IMR-90 (cell line): ENCODE measurements around the gene NADK2. TPM values are rescaled to one million over a fixed set of nuclear protein-coding genes. Genes with fewer than 3 reads are reported as not detected.

Experiments used
- ATAC-seq: fragments of 200-7000 bp; cut with Tn5 transposase; 2 replicates; pipeline ENCODE4 v1.9.1; 2020; ENCODE audit warnings: low read depth, mild to moderate bottlenecking, moderate library complexity
- BruUV-seq: library from RNA; stranded (reverse); fragments of 400-500 nt; replicated peaks from 2 replicates; lab custom pipeline; 2021; lab: Mats Ljungman, UMichigan
- CTCF ChIA-PET: fragments of 300-600 bp; formaldehyde crosslinking; extraction: SDS; loops from one replicate; lab custom pipeline; 2021; ENCODE audit warnings: antibody characterized with exemption; lab: Yijun Ruan, JAX
- POLR2A ChIA-PET: fragments of 300-600 bp; sonication (Branson Sonifier 250); formaldehyde crosslinking; loops from one replicate; lab custom pipeline; 2022; ENCODE audit warnings: antibody characterized with exemption; ENCODE audit not compliant: unreplicated experiment; lab: Charles Lee
- DNase-seq: peaks from one replicate; pipeline ENCODE4 v3.0.0; 2013
- H2AFZ ChIP-seq: replicated peaks from 2 replicates; pipeline ENCODE3; 2013; ENCODE audit warnings: low read length, mild to moderate bottlenecking; ENCODE audit not compliant: poor library complexity
- H2AK5ac ChIP-seq: 2 replicates; pipeline ENCODE4 v1.6.1; 2013; ENCODE audit warnings: low read depth, low read length, inconsistent platforms
- H2AK9ac ChIP-seq: replicated peaks from 2 replicates; pipeline ENCODE3; 2013; ENCODE audit warnings: mild to moderate bottlenecking, low read depth, low read length, moderate library complexity; ENCODE audit not compliant: poor library complexity
- H2BK120ac ChIP-seq: 2 replicates; pipeline ENCODE4 v1.6.1; 2013; ENCODE audit warnings: low read depth, low read length, inconsistent platforms
- H2BK15ac ChIP-seq: 3 replicates; pipeline ENCODE4 v1.6.1; 2013; ENCODE audit warnings: low read depth, low read length, inconsistent platforms
- H2BK20ac ChIP-seq: 2 replicates; pipeline ENCODE4 v1.6.1; 2013; ENCODE audit warnings: low read depth, mild to moderate bottlenecking, inconsistent platforms, low read length, moderate library complexity
- H2BK5ac ChIP-seq: 2 replicates; pipeline ENCODE4 v1.6.1; 2013; ENCODE audit warnings: mild to moderate bottlenecking, low read depth, low read length, inconsistent platforms; ENCODE audit not compliant: poor library complexity, severe bottlenecking
- H3K14ac ChIP-seq: replicated peaks from 2 replicates; pipeline ENCODE4 v1.6.1; 2013; ENCODE audit warnings: low read depth, low read length, inconsistent platforms
- H3K18ac ChIP-seq: 2 replicates; pipeline ENCODE4 v1.6.1; 2013; ENCODE audit warnings: low read depth, low read length, control low read depth
- H3K23ac ChIP-seq: 2 replicates; pipeline ENCODE4 v1.6.1; 2013; ENCODE audit warnings: low read depth, low read length, inconsistent platforms
- H3K27ac ChIP-seq: 2 replicates; pipeline ENCODE4 v1.5.1; 2013; ENCODE audit warnings: mild to moderate bottlenecking, control low read depth, low read length; ENCODE audit not compliant: insufficient read depth
- H3K27me3 ChIP-seq: 2 replicates; pipeline ENCODE4 v1.6.1; 2013; ENCODE audit warnings: low read length; ENCODE audit not compliant: control insufficient read depth, insufficient read depth
- H3K36me3 ChIP-seq: 2 replicates; pipeline ENCODE4 v1.6.1; 2013; ENCODE audit warnings: low read length, mixed read lengths; ENCODE audit not compliant: control insufficient read depth, insufficient read depth
- H3K4ac ChIP-seq: 2 replicates; pipeline ENCODE4 v1.6.1; 2013; ENCODE audit warnings: low read depth, low read length, inconsistent platforms
- H3K4me1 ChIP-seq: 2 replicates; pipeline ENCODE4 v1.6.1; 2013; ENCODE audit warnings: low read length, mixed read lengths; ENCODE audit not compliant: control insufficient read depth, insufficient read depth
- H3K4me2 ChIP-seq: 2 replicates; pipeline ENCODE4 v1.6.1; 2013; ENCODE audit warnings: low read depth, mild to moderate bottlenecking, control low read depth, low read length, moderate library complexity
- H3K4me3 ChIP-seq: 2 replicates; pipeline ENCODE4 v1.5.1; 2013; ENCODE audit warnings: low read depth, mild to moderate bottlenecking, control low read depth, low read length, moderate library complexity; ENCODE audit not compliant: insufficient read depth
- H3K56ac ChIP-seq: 2 replicates; pipeline ENCODE4 v1.6.1; 2013; ENCODE audit warnings: low read length, inconsistent platforms; ENCODE audit not compliant: insufficient read depth; ENCODE audit errors: extremely low read depth
- H3K79me1 ChIP-seq, 2 experiments: 2 replicates each; pipeline ENCODE4 v1.6.1; 2013; ENCODE audit warnings: low read length in 2 of 2, inconsistent platforms in 1 of 2, low read depth in 1 of 2
- H3K9ac ChIP-seq: 2 replicates; pipeline ENCODE4 v1.6.1; 2013; ENCODE audit warnings: low read depth, low read length, control low read depth
- H3K9me1 ChIP-seq: 2 replicates; pipeline ENCODE4 v1.6.1; 2013; ENCODE audit warnings: low read length, inconsistent platforms; ENCODE audit not compliant: insufficient read depth
- H3K9me3 ChIP-seq: 2 replicates; pipeline ENCODE4 v1.6.1; 2013; ENCODE audit warnings: low read length; ENCODE audit not compliant: control insufficient read depth, insufficient read depth
- H4K20me1 ChIP-seq: 2 replicates; pipeline ENCODE4 v1.6.1; 2013; ENCODE audit warnings: low read length, inconsistent platforms; ENCODE audit not compliant: insufficient read depth
- H4K5ac ChIP-seq: 2 replicates; pipeline ENCODE4 v1.6.1; 2013; ENCODE audit warnings: mild to moderate bottlenecking, low read depth, low read length, control low read depth
- H4K8ac ChIP-seq, 2 experiments: 2 replicates each; pipeline ENCODE4 v1.6.1; 2013; ENCODE audit warnings: low read depth in 2 of 2, low read length in 2 of 2, control low read depth in 1 of 2, inconsistent platforms in 1 of 2
- H4K91ac ChIP-seq: 2 replicates; pipeline ENCODE4 v1.6.1; 2013; ENCODE audit warnings: low read depth, low read length, inconsistent platforms; ENCODE audit not compliant: insufficient read depth
- BHLHE40 ChIP-seq: fragments of 150-350 bp; IDR thresholded peaks from 2 replicates; pipeline ENCODE4 v1.6.1; 2016; ENCODE audit warnings: mild to moderate bottlenecking, low read depth, low read length
- CEBPB ChIP-seq: IDR thresholded peaks from 2 replicates; pipeline ENCODE4 v1.6.1; 2012; ENCODE audit warnings: low read depth, low read length, improper control_type of control experiment
- CHD1 ChIP-seq: IDR thresholded peaks from 2 replicates; pipeline ENCODE4 v1.6.1; 2012; ENCODE audit warnings: low read depth, low read length, improper control_type of control experiment
- FOS ChIP-seq: fragments of 150-350 bp; IDR thresholded peaks from 2 replicates; pipeline ENCODE4 v1.6.1; 2016; ENCODE audit warnings: low read depth, low read length
- MAFK ChIP-seq: IDR thresholded peaks from 2 replicates; pipeline ENCODE4 v1.6.1; 2012; ENCODE audit warnings: low read depth, low read length, improper control_type of control experiment
- MXI1 ChIP-seq: IDR thresholded peaks from 2 replicates; pipeline ENCODE4 v1.6.1; 2012; ENCODE audit warnings: low read depth, mild to moderate bottlenecking, low read length, moderate library complexity, borderline replicate concordance
- NFE2L2 ChIP-seq: fragments of 150-350 bp; IDR thresholded peaks from 2 replicates; pipeline ENCODE4 v1.6.1; 2016; ENCODE audit warnings: low read depth, mild to moderate bottlenecking, low read length
- POLR2A ChIP-seq: IDR thresholded peaks from 2 replicates; pipeline ENCODE4 v1.6.1; 2012; ENCODE audit warnings: mild to moderate bottlenecking, low read depth, low read length
- RCOR1 ChIP-seq: IDR thresholded peaks from 2 replicates; pipeline ENCODE4 v1.6.1; 2012; ENCODE audit warnings: mild to moderate bottlenecking, low read length, improper control_type of control experiment; ENCODE audit not compliant: insufficient replicate concordance
- RFX5 ChIP-seq: IDR thresholded peaks from 2 replicates; pipeline ENCODE4 v1.8.0; 2012; ENCODE audit warnings: low read depth, mild to moderate bottlenecking, low read length, moderate library complexity
- SMC3 ChIP-seq: fragments of 150-350 bp; IDR thresholded peaks from 2 replicates; pipeline ENCODE4 v1.6.1; 2016; ENCODE audit warnings: low read depth, mild to moderate bottlenecking, antibody characterized with exemption, low read length, moderate library complexity
- WGBS, 2 experiments: methylation state at CpG; one replicate each; pipeline versions ENCODE4 v1.1.5 to v1.1.7; 2013; ENCODE audit warnings: missing lambda C conversion rate in 2 of 2; ENCODE audit not compliant: insufficient read length in 1 of 2; ENCODE audit errors: extremely low coverage in 2 of 2; 5-methylcytosine and 5-hydroxymethylcytosine counted together
- dilution Hi-C: fragments of 300-500 bp; cut with HindIII; formaldehyde crosslinking; loops from one replicate; pipeline ENCODE4 v1.14.3; 2018; ENCODE audit warnings: low sequenced_read_pairs; ENCODE audit not compliant: unreplicated experiment
- in situ Hi-C: fragments of 300-500 bp; cut with MboI; formaldehyde crosslinking; loops from 3 replicates; pipeline ENCODE4 v1.14.3; 2019; ENCODE audit warnings: low sequenced_read_pairs, inconsistent platforms, mixed read lengths
- intact Hi-C: fragments of 100-400 bp; cut with micrococcal nuclease; formaldehyde crosslinking; loops from 2 replicates; pipeline ENCODE4 v1.10.0; 2022
- polyA plus RNA-seq, 3 experiments: library from polyadenylated mRNA; depleted of rRNA; stranded (reverse); fragments of >200 nt; gene quantifications; 2 replicates each; pipeline ENCODE4 v1.2.3, GENCODE V29; 2012; ENCODE audit warnings: low replicate concordance in 1 of 3
- total RNA-seq: library from RNA; depleted of rRNA; stranded (reverse); fragments of >200 nt; gene quantifications from 2 replicates; pipeline ENCODE4 v1.2.3, GENCODE V29; 2012
- TF ChIP-seq, protein P1 (sequence below): fragments of 150-350 bp; IDR thresholded peaks from 2 replicates; pipeline ENCODE4 v1.6.1; 2017; ENCODE audit warnings: mild to moderate bottlenecking, antibody characterized with exemption, low read length, low read depth
- TF ChIP-seq, protein P2 (sequence below): conservative IDR thresholded peaks from 2 replicates; pipeline ENCODE4 v1.5.1; 2012; ENCODE audit warnings: mild to moderate bottlenecking, low read depth, low read length, improper control_type of control experiment

NADK2 gene
- total and polyA plus RNA-seq, 2 of the 4 experiments (the other 2 are of a cell fraction) = 7.4 to 17.4 TPM

DNA sequence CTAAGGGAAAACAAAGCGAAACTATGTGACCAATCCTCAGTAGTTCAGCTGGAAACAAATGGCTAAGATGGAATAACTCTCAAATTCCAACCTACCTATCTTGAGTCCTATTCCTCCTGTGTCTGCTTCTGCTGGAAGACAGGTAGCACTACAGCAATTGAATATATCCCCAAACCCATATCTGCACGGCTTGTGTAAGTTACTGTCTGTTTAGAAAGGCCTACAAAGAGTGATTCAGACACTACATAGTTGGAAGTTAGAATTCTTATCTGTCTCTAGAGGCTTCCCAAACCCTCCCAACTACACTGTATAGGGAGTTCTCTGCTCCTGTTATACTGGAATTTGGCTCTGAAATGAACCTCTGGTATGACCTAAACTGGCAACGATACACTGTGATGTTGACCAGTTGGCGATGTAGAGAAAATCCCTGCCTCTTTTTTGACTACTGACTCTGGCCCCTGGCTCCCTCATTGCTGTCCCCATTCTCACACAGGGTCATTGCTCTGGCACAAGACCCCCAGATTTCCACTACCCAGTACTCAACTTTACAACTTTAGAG is 22.6 kb upstream of the NADK2 start:
- no peak overlapping the region for H2BK20ac ChIP-seq
- H3K79me1 ChIP-seq = no peaks in the 10 kb centered on the region
- H3K56ac ChIP-seq = no peak overlapping the region
- H4K91ac ChIP-seq = no peak overlapping the region
- H3K27me3 ChIP-seq = peaks cover 1% of the 10 kb centered on the region; the same call in 1 of the 2 replicates
- no peak overlapping the region for H2AK9ac ChIP-seq
- H3K9me1 ChIP-seq = no peaks in the 10 kb centered on the region
- no peak overlapping the region for H2AK5ac ChIP-seq
- H2BK15ac ChIP-seq = no peak overlapping the region
- no peak overlapping the region for H2BK5ac ChIP-seq
- H3K14ac ChIP-seq = no peak overlapping the region
- no peak overlapping the region for H3K23ac ChIP-seq
- BruUV-seq = no TSS peak
- H4K20me1 ChIP-seq = no peaks in the 10 kb centered on the region
- ChIA-PET CTCF (interaction anchor here (1.8 to 2.0 kb wide), 2 partner anchors 9 to 41 kb away, joined by 7 to 8 read pairs; no protein-coding TSS in a partner anchor), POLR2A (no interaction called here)
- DNase-seq (no peak), ATAC-seq (no peak)
- no peak overlapping the region for H3K18ac ChIP-seq
- peak overlapping the region; percentile 67; the same call in 1 of the 2 replicates for H3K4me2 ChIP-seq
- no CpG with 5 or more reads among the region's 4 CpGs for WGBS, 2 experiments
- no peak overlapping the region for H2AFZ ChIP-seq
- dilution Hi-C loops (no loop called here), intact Hi-C loops (loop anchor here (5.0 kb wide), 1 partner anchor 428 kb away; no protein-coding TSS in a partner anchor), in situ Hi-C loops (loop anchor here (10.0 kb wide), 1 partner anchor 431 kb away; no protein-coding TSS in a partner anchor)
- no peaks in the 10 kb centered on the region for H3K36me3 ChIP-seq
- no peak overlapping the region for H3K27ac ChIP-seq
- H3K9me3 ChIP-seq = no peaks in the 10 kb centered on the region
- no peak overlapping the region for H4K8ac ChIP-seq
- TF ChIP-seq NFE2L2 (no peak), BHLHE40 (no peak), FOS (no peak), MXI1 (no peak), SMC3 (no peak), MAFK (no peak), CEBPB (no peak), RCOR1 (no peak), POLR2A (no peak), CHD1 (no peak), RFX5 (no peak)
- TF ChIP-seq, protein P1, sequence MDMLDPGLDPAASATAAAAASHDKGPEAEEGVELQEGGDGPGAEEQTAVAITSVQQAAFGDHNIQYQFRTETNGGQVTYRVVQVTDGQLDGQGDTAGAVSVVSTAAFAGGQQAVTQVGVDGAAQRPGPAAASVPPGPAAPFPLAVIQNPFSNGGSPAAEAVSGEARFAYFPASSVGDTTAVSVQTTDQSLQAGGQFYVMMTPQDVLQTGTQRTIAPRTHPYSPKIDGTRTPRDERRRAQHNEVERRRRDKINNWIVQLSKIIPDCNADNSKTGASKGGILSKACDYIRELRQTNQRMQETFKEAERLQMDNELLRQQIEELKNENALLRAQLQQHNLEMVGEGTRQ = no peak
- TF ChIP-seq, protein P2, sequence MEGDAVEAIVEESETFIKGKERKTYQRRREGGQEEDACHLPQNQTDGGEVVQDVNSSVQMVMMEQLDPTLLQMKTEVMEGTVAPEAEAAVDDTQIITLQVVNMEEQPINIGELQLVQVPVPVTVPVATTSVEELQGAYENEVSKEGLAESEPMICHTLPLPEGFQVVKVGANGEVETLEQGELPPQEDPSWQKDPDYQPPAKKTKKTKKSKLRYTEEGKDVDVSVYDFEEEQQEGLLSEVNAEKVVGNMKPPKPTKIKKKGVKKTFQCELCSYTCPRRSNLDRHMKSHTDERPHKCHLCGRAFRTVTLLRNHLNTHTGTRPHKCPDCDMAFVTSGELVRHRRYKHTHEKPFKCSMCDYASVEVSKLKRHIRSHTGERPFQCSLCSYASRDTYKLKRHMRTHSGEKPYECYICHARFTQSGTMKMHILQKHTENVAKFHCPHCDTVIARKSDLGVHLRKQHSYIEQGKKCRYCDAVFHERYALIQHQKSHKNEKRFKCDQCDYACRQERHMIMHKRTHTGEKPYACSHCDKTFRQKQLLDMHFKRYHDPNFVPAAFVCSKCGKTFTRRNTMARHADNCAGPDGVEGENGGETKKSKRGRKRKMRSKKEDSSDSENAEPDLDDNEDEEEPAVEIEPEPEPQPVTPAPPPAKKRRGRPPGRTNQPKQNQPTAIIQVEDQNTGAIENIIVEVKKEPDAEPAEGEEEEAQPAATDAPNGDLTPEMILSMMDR = no peak
- H3K4me1 ChIP-seq = no peaks in the 10 kb centered on the region
- H4K5ac ChIP-seq = no peak overlapping the region
- H3K4ac ChIP-seq = no peak overlapping the region
- no peak overlapping the region for H3K4me3 ChIP-seq
- H2BK120ac ChIP-seq = no peak overlapping the region
- no peak overlapping the region for H3K9ac ChIP-seq
